ENCODE measurements around the gene GNB1L. TPM values are rescaled to one million over a fixed set of nuclear protein-coding genes. Genes with fewer than 3 reads are reported as not detected.

The GNB1L gene
- total and polyA plus RNA-seq, 4 donors: 4.5 to 9.3 (median 6.7) TPM

DNA sequence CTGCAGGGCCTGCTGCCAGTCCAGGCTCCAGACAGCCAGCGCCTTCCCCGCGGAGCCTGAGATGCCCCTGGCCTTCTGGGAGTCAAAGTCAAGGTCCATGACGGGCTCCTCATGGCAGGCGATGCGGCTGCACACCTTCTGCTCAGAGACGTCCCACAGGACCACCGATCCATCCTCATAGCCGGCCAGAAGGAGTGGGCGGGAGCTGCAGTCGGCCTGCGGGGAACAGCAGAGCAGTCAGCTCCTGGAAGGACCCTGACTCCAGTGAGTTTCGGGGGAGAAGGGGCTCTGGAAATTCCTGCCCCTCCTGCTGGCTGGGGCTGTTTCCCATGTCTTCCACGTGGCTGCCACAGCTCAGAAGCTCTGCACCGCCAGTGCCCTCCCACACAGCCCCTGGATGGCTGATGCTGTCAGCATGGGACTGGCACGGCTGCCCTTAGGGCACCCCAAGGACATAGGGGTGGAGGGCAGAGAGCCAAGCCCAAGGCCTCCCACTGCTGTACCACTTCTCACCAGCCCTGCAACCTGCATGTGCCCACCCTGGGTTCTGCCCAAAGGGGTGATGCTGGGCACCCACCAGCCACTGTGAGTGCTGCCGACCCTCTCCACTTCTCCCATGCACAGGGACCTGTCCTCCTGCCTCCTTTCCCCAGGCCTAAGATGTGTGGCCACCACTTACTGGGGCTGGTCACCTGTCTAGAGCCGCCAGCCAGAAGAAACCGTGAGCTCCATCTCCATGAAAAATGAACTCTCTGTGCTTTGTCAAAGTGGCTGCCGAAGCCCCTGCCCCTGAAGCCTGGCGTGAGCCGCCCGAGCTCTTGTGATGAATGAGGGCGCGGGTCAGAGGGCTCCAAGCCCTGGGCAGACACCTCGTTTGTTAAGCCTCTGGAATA, 52.4 kb downstream of the GNB1L start:
- Histone ChIP-seq H3K4me3 (no peak overlapping the region), H3K36me3 (ENCODE audit: control insufficient read depth in 4 of 4, insufficient read depth in 4 of 4, low read length in 4 of 4) (peaks cover 0 to 6% (median 0%) of the 10 kb centered on the region in 4 donors), H3K27me3 (ENCODE audit: control insufficient read depth in 3 of 3, insufficient read depth in 3 of 3, low read length in 2 of 3) (no peaks in the 10 kb centered on the region), H3K9ac (ENCODE audit: insufficient read depth in 1 of 2, low read length in 2 of 2) (no peak overlapping the region), H3K27ac (ENCODE audit: low read depth in 1 of 2, low read length in 1 of 2) (no peak overlapping the region), H3K4me1 (ENCODE audit: control insufficient read depth in 5 of 5, insufficient read depth in 5 of 5, low read length in 5 of 5) (peaks cover 0 to 8% (median 0%) of the 10 kb centered on the region in 5 donors), H3K9me3 (ENCODE audit: control insufficient read depth in 4 of 4, insufficient read depth in 3 of 4, low read length in 3 of 4) (no peaks in the 10 kb centered on the region)
- DNase-seq: no peak
- 90 to 92% methylated on average over 26 of the region's 26 CpGs for WGBS, 2 donors
- no peak for ATAC-seq (ENCODE audit: insufficient read depth, low FRiP score)
- TF ChIP-seq, protein P1, sequence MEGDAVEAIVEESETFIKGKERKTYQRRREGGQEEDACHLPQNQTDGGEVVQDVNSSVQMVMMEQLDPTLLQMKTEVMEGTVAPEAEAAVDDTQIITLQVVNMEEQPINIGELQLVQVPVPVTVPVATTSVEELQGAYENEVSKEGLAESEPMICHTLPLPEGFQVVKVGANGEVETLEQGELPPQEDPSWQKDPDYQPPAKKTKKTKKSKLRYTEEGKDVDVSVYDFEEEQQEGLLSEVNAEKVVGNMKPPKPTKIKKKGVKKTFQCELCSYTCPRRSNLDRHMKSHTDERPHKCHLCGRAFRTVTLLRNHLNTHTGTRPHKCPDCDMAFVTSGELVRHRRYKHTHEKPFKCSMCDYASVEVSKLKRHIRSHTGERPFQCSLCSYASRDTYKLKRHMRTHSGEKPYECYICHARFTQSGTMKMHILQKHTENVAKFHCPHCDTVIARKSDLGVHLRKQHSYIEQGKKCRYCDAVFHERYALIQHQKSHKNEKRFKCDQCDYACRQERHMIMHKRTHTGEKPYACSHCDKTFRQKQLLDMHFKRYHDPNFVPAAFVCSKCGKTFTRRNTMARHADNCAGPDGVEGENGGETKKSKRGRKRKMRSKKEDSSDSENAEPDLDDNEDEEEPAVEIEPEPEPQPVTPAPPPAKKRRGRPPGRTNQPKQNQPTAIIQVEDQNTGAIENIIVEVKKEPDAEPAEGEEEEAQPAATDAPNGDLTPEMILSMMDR (IDR thresholded peaks at IDR 0.05; ENCODE audit: control extremely low read depth, extremely low read depth): no peak

DNA sequence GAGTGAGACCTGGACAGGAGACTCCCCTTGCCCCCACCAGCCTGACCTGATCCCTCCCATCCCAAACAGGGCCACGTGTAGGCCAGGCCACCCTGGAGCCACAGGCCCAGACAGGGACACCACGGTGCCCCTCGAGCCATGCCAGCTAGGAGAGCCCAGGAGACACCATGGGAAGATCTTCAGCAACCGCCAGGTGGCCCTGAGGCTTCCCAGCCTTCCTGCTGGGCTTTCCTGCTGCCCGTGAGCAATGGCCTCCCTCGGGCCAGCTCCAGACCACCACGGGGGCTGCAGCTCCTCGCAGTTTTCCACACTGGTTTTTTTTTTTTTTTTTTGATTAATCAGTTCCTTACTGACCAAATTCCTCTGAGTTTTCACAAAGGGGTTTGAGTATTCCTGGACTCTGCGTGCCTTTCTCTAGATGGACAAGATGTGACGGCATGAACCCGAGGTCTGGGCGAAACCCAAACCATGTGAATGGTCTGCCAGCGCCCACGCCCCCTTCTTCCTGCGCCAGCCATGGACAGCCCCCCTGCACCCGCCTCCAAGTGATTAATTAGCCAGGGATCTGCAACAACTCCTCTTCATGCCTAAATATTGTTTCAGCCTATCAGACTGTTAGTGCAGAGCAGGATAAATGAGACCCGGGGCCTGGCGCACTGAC, 53.2 kb downstream of the GNB1L start:
- H3K9ac ChIP-seq (ENCODE audit: insufficient read depth in 1 of 2, low read length in 2 of 2): no peak overlapping the region
- H3K36me3 ChIP-seq (ENCODE audit: control insufficient read depth in 4 of 4, insufficient read depth in 4 of 4, low read length in 4 of 4): peaks cover 0 to 6% (median 0%) of the 10 kb centered on the region in 4 donors
- H3K27me3 ChIP-seq (ENCODE audit: control insufficient read depth in 3 of 3, insufficient read depth in 3 of 3, low read length in 2 of 3): no peaks in the 10 kb centered on the region
- H3K9me3 ChIP-seq (ENCODE audit: control insufficient read depth in 4 of 4, insufficient read depth in 3 of 4, low read length in 3 of 4): no peaks in the 10 kb centered on the region
- peaks cover 0 to 5% (median 0%) of the 10 kb centered on the region in 5 donors for H3K4me1 ChIP-seq (ENCODE audit: control insufficient read depth in 5 of 5, insufficient read depth in 5 of 5, low read length in 5 of 5)
- DNase-seq (no peak), ATAC-seq (ENCODE audit: insufficient read depth, low FRiP score) (no peak)
- 90% methylated on average over 18 of the region's 18 CpGs for WGBS, 2 donors
- TF ChIP-seq, protein P1 (IDR thresholded peaks at IDR 0.05; ENCODE audit: control extremely low read depth, extremely low read depth): no peak
- H3K27ac ChIP-seq (ENCODE audit: low read depth in 1 of 2, low read length in 1 of 2): no peak overlapping the region
- no peak overlapping the region for H3K4me3 ChIP-seq

DNA sequence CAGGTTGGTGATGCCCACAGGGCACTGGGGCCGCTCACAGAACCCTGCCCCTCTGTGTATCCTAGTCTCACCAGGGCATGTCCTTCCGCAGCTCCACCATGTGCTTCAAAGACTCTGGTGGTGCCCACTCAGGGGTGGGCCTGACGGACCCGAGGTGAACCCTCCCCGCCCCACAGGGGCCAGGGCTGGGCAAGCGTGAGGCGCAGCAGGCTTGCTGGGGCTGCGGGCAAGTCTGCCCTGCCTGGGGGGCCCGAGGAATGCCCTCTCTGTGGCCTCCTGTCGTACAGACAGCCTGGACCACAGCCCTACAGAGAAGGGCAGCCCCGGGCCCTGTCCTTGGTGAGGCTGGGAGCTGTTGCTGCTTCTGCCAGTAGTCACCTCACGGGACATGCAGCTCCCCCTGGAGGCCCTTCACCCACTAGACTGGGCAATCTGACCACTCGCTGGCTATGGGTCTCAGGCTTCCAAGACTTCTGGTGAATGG, 53.9 kb downstream of the GNB1L start:
- no peak overlapping the region for H3K27ac ChIP-seq (ENCODE audit: low read depth in 1 of 2, low read length in 1 of 2)
- ATAC-seq (ENCODE audit: insufficient read depth, low FRiP score): no peak
- H3K4me1 ChIP-seq (ENCODE audit: control insufficient read depth in 5 of 5, insufficient read depth in 5 of 5, low read length in 5 of 5): no peaks in the 10 kb centered on the region
- TF ChIP-seq, protein P1 (IDR thresholded peaks at IDR 0.05; ENCODE audit: control extremely low read depth, extremely low read depth): no peak
- H3K9ac ChIP-seq (ENCODE audit: insufficient read depth in 1 of 2, low read length in 2 of 2): no peak overlapping the region
- WGBS, 2 donors: 91% methylated on average over 13 of the region's 13 CpGs
- no peak for DNase-seq
- H3K36me3 ChIP-seq (ENCODE audit: control insufficient read depth in 4 of 4, insufficient read depth in 4 of 4, low read length in 4 of 4): peaks cover 0 to 6% (median 0%) of the 10 kb centered on the region in 4 donors
- H3K4me3 ChIP-seq: no peak overlapping the region
- H3K27me3 ChIP-seq (ENCODE audit: control insufficient read depth in 3 of 3, insufficient read depth in 3 of 3, low read length in 2 of 3): no peaks in the 10 kb centered on the region
- no peaks in the 10 kb centered on the region for H3K9me3 ChIP-seq (ENCODE audit: control insufficient read depth in 4 of 4, insufficient read depth in 3 of 4, low read length in 3 of 4)
